K562 (cell line): Measurements from ENCODE around the gene HYAL1. TPM values are rescaled to one million over a fixed set of nuclear protein-coding genes. Genes with fewer than 3 reads are reported as not detected.

Experiments used
- CXXC5 ChIP-seq: fragments of 250-450 bp; sonication (Bioruptor Pico); IDR thresholded peaks from 2 replicates; pipeline ENCODE4 v1.8.0; 2022; ENCODE audit warnings: inconsistent platforms, mild to moderate bottlenecking, moderate library complexity
- E2F3 ChIP-seq: fragments of 250-450 bp; sonication (Bioruptor Pico); IDR thresholded peaks from 2 replicates; pipeline ENCODE4 v1.4.0; 2020; ENCODE audit warnings: mild to moderate bottlenecking
- ELF4 ChIP-seq: fragments of 450-650 bp; formaldehyde crosslinking; IDR thresholded peaks from 2 replicates; pipeline ENCODE4 v1.4.0; 2022; ENCODE audit warnings: missing genetic modification characterization
- EP400 ChIP-seq: fragments of 450-650 bp; IDR thresholded peaks from 2 replicates; pipeline ENCODE4 v1.6.1; 2017; ENCODE audit warnings: antibody characterized with exemption, mild to moderate bottlenecking, moderate library complexity
- FOXK1 ChIP-seq: sonication (generic); formaldehyde crosslinking; IDR thresholded peaks from 2 replicates; pipeline ENCODE4 v1.8.0; 2022; ENCODE audit warnings: missing genetic modification reagents, mild to moderate bottlenecking, borderline replicate concordance
- MAZ ChIP-seq, 2 experiments: fragments of 450-650 bp in 1 of 2; sonication (generic) in 1 of 2; formaldehyde crosslinking; IDR thresholded peaks in 1 of 2; conservative IDR thresholded peaks in 1 of 2; 2 replicates each; pipeline versions ENCODE4 v1.4.0 to v1.5.0; 2020; ENCODE audit warnings: mild to moderate bottlenecking in 1 of 2, missing genetic modification reagents in 1 of 2
- NFXL1 ChIP-seq: fragments of 450-650 bp; formaldehyde crosslinking; IDR thresholded peaks from 2 replicates; pipeline ENCODE4 v1.4.0; 2021; ENCODE audit warnings: mild to moderate bottlenecking
- NR2C2 ChIP-seq, 2 experiments: fragments of 200-800 bp in 1 of 2; sonication (Bioruptor generic) in 1 of 2; sonication (generic) in 1 of 2; formaldehyde crosslinking in 1 of 2; IDR thresholded peaks; 2 replicates each; pipeline versions ENCODE4 v1.6.1 to v1.8.0; 2016 to 2022; ENCODE audit warnings: mild to moderate bottlenecking in 1 of 2, missing compliant biosample characterization in 1 of 2, missing genetic modification characterization in 1 of 2, missing genetic modification reagents in 1 of 2
- PHF21A ChIP-seq: fragments of 450-650 bp; IDR thresholded peaks from 2 replicates; pipeline ENCODE4 v1.6.1; 2017; ENCODE audit warnings: low read depth, borderline replicate concordance
- POU5F1 ChIP-seq: fragments of 150-350 bp; IDR thresholded peaks from 2 replicates; pipeline ENCODE4 v1.6.1; 2014; ENCODE audit warnings: borderline replicate concordance, low read length, low read depth, mild to moderate bottlenecking; ENCODE audit not compliant: partially characterized antibody
- PPARD ChIP-seq: fragments of 250-450 bp; sonication (Bioruptor Pico); IDR thresholded peaks from 2 replicates; pipeline ENCODE4 v1.8.0; 2022; ENCODE audit warnings: inconsistent platforms, mild to moderate bottlenecking, moderate library complexity
- RBBP5 ChIP-seq: fragments of 200-600 bp; sonication (generic); IDR thresholded peaks from 2 replicates; pipeline ENCODE4 v1.6.1; 2012; ENCODE audit warnings: borderline replicate concordance, mild to moderate bottlenecking, low read length, control low read depth, inconsistent platforms; ENCODE audit not compliant: insufficient read depth, poor library complexity, severe bottlenecking
- RBFOX2 ChIP-seq: fragments of 200-400 bp; formaldehyde crosslinking; IDR thresholded peaks from 2 replicates; pipeline ENCODE4 v1.6.1; 2017; ENCODE audit warnings: low read depth, mild to moderate bottlenecking, low read length, moderate library complexity
- ZBTB7A ChIP-seq: IDR thresholded peaks from 2 replicates; pipeline ENCODE4 v1.6.1; 2011; ENCODE audit warnings: low read depth, mild to moderate bottlenecking, low read length, moderate library complexity, borderline replicate concordance; ENCODE audit not compliant: control insufficient read depth
- ZNF316 ChIP-seq: fragments of 450-650 bp; IDR thresholded peaks from 2 replicates; pipeline ENCODE4 v1.6.1; 2016
- ZNF586 ChIP-seq: fragments of 450-650 bp; formaldehyde crosslinking; conservative IDR thresholded peaks from 2 replicates; pipeline ENCODE4 v1.4.0; 2020; ENCODE audit warnings: mild to moderate bottlenecking, moderate library complexity
- polyA plus RNA-seq, 8 experiments: library from polyadenylated mRNA; depleted of rRNA in 4 of 8; stranded (reverse) in 5 of 8; unstranded in 3 of 8; fragments of >200 nt; fragmentation: Nextera tagmentation in 2 of 8; fragmentation: Illumina TruSeq in 1 of 8; extraction: Ambion mirVana in 2 of 8; extraction: Trizol in 1 of 8; gene quantifications; 2 replicates each; pipeline versions ENCODE4 v1.2.1 to v1.2.3, GENCODE V29; 2011 to 2014; ENCODE audit warnings: inconsistent platforms in 1 of 8, missing spikeins in 1 of 8
- total RNA-seq, 7 experiments: library from RNA; depleted of rRNA in 6 of 7; stranded (reverse); fragments of >200 nt in 6 of 7; fragmentation: Illumina TruSeq in 2 of 7; extraction: Trizol in 2 of 7; gene quantifications; 2 replicates each; pipeline versions ENCODE4 v1.2.1 to v1.2.3, GENCODE V29; 2011 to 2021; ENCODE audit warnings: low replicate concordance in 1 of 7
- TF ChIP-seq, protein P1 (sequence below), 2 experiments: IDR thresholded peaks; 2 replicates each; pipeline ENCODE4 v1.6.1; 2011; ENCODE audit warnings: borderline replicate concordance in 1 of 2, control low read depth in 1 of 2, low read depth in 1 of 2, low read length in 1 of 2, mild to moderate bottlenecking in 1 of 2, mixed read lengths in 1 of 2, moderate library complexity in 1 of 2; ENCODE audit not compliant: insufficient read depth in 1 of 2, insufficient read length in 1 of 2, poor library complexity in 1 of 2, severe bottlenecking in 1 of 2; ENCODE audit errors: extremely low read depth in 1 of 2
- TF ChIP-seq, protein P2 (sequence below), 2 experiments: fragments of 450-650 bp; IDR thresholded peaks; 2 replicates each; pipeline ENCODE4 v1.6.1; 2018; ENCODE audit warnings: mild to moderate bottlenecking in 2 of 2, low read depth in 1 of 2; ENCODE audit not compliant: partially characterized antibody in 2 of 2
- TF ChIP-seq, protein P3 (sequence below): fragments of 450-650 bp; IDR thresholded peaks from 2 replicates; pipeline ENCODE4 v1.7.0; 2016; ENCODE audit warnings: borderline replicate concordance

Gene HYAL1
- total and polyA plus RNA-seq, 9 of the 15 experiments (the other 6 are each of a cell fraction or from before 2014, with no cell fraction given) = 1.4 to 8.5 (median 4.7) TPM

DNA sequence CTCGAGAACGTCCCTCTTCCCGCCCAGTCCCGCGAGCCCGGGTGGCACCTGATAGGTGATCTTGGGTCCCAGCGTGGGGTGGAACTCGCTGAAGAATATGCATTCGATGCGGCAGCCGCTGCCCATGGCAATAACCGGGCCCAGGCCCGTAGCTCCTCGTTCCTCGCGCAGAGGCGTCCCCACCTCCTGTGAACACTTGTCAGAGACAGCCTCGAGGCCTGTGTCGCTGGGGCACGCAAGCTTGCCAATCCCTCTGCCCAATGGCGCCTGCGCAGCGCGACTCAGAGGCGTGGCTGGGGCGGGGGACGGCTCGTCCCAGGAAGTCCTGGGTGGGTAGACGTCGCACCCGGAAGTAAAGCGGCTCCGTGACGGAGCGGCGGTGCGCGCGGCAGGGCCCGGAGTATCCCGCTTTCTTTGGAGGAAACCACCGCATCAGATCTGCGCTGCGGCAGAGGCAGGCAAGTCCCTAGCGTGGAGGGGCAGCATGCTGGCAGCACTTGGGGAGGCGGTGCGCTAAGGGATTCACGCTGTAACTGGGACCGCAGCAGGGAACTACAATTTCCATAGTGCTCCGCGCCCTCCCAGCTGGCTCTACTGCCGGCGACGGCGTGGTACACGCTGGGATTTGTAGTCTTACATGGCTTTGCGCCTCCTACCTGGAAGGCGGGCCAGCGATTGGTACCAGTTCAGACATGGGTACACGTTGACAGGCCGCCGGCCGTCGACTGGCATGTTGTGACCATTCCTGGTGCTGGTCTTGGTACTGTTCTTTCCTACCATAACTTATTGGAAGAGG lies 47.4 kb upstream of the HYAL1 start, which contains the start of the genes CYB561D2 and NPRL2 (continued):
- TF ChIP-seq PHF21A (no peak), ZBTB7A (no peak), ZNF586 (CRISPR knock-in tag) (no peak), RBBP5 (peak; percentile 74), MAZ (CRISPR knock-in tag; conservative IDR thresholded peaks at IDR 0.05 in 1 of 2, IDR thresholded peaks at IDR 0.05 in 1 of 2) (peak; percentile 27 to 73; a peak in 1 of 4 replicates), EP400 (peak; percentile 65), PPARD (CRISPR knock-in tag) (no peak), ELF4 (peak; percentile 79; the same call in 1 of the 2 replicates), CXXC5 (CRISPR knock-in tag) (peak; percentile 83), ZNF316 (no peak), NR2C2 (CRISPR knock-in tag; IDR thresholded peaks at IDR 0.05) (peak; percentile 88), NR2C2 (tag; IDR thresholded peaks at IDR 0.05) (peak; percentile 98), NFXL1 (CRISPR knock-in tag) (no peak), E2F3 (0 out of 2 replicates have a peak, but pooled peaks have one; percentile 38), FOXK1 (peak; percentile 72; the same call in 1 of the 2 replicates), POU5F1 (peak; percentile 47), RBFOX2 (peak; percentile 84)
- TF ChIP-seq, protein P1, sequence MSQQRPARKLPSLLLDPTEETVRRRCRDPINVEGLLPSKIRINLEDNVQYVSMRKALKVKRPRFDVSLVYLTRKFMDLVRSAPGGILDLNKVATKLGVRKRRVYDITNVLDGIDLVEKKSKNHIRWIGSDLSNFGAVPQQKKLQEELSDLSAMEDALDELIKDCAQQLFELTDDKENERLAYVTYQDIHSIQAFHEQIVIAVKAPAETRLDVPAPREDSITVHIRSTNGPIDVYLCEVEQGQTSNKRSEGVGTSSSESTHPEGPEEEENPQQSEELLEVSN (IDR thresholded peaks at IDR 0.05; ENCODE audit: borderline replicate concordance in 1 of 2, extremely low read depth in 1 of 2, insufficient read depth in 1 of 2, insufficient read length in 1 of 2, low read depth in 1 of 2, low read length in 1 of 2, poor library complexity in 1 of 2, severe bottlenecking in 1 of 2) = peak; percentile 75 to 77
- TF ChIP-seq, protein P2, sequence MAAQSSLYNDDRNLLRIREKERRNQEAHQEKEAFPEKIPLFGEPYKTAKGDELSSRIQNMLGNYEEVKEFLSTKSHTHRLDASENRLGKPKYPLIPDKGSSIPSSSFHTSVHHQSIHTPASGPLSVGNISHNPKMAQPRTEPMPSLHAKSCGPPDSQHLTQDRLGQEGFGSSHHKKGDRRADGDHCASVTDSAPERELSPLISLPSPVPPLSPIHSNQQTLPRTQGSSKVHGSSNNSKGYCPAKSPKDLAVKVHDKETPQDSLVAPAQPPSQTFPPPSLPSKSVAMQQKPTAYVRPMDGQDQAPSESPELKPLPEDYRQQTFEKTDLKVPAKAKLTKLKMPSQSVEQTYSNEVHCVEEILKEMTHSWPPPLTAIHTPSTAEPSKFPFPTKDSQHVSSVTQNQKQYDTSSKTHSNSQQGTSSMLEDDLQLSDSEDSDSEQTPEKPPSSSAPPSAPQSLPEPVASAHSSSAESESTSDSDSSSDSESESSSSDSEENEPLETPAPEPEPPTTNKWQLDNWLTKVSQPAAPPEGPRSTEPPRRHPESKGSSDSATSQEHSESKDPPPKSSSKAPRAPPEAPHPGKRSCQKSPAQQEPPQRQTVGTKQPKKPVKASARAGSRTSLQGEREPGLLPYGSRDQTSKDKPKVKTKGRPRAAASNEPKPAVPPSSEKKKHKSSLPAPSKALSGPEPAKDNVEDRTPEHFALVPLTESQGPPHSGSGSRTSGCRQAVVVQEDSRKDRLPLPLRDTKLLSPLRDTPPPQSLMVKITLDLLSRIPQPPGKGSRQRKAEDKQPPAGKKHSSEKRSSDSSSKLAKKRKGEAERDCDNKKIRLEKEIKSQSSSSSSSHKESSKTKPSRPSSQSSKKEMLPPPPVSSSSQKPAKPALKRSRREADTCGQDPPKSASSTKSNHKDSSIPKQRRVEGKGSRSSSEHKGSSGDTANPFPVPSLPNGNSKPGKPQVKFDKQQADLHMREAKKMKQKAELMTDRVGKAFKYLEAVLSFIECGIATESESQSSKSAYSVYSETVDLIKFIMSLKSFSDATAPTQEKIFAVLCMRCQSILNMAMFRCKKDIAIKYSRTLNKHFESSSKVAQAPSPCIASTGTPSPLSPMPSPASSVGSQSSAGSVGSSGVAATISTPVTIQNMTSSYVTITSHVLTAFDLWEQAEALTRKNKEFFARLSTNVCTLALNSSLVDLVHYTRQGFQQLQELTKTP (IDR thresholded peaks at IDR 0.05; ENCODE audit: low read depth in 1 of 2, partially characterized antibody in 2 of 2) = peak in 1 of 2 experiments; percentile 99
- TF ChIP-seq, protein P3, sequence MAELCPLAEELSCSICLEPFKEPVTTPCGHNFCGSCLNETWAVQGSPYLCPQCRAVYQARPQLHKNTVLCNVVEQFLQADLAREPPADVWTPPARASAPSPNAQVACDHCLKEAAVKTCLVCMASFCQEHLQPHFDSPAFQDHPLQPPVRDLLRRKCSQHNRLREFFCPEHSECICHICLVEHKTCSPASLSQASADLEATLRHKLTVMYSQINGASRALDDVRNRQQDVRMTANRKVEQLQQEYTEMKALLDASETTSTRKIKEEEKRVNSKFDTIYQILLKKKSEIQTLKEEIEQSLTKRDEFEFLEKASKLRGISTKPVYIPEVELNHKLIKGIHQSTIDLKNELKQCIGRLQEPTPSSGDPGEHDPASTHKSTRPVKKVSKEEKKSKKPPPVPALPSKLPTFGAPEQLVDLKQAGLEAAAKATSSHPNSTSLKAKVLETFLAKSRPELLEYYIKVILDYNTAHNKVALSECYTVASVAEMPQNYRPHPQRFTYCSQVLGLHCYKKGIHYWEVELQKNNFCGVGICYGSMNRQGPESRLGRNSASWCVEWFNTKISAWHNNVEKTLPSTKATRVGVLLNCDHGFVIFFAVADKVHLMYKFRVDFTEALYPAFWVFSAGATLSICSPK = no peak
